IMR-90 (cell line): Measurements from ENCODE around the gene FASLG. TPM values are rescaled to one million over a fixed set of nuclear protein-coding genes. Genes with fewer than 3 reads are reported as not detected.

Experiments
- ATAC-seq: fragments of 200-7000 bp; cut with Tn5 transposase; 2 replicates; pipeline ENCODE4 v1.9.1; 2020; ENCODE audit warnings: low read depth, mild to moderate bottlenecking, moderate library complexity
- BruUV-seq: library from RNA; stranded (reverse); fragments of 400-500 nt; replicated peaks from 2 replicates; lab custom pipeline; 2021; lab: Mats Ljungman, UMichigan
- CTCF ChIA-PET: fragments of 300-600 bp; formaldehyde crosslinking; extraction: SDS; loops from one replicate; lab custom pipeline; 2021; ENCODE audit warnings: antibody characterized with exemption; lab: Yijun Ruan, JAX
- POLR2A ChIA-PET: fragments of 300-600 bp; sonication (Branson Sonifier 250); formaldehyde crosslinking; loops from one replicate; lab custom pipeline; 2022; ENCODE audit warnings: antibody characterized with exemption; ENCODE audit not compliant: unreplicated experiment; lab: Charles Lee
- DNase-seq: peaks from one replicate; pipeline ENCODE4 v3.0.0; 2013
- H2AFZ ChIP-seq: replicated peaks from 2 replicates; pipeline ENCODE3; 2013; ENCODE audit warnings: low read length, mild to moderate bottlenecking; ENCODE audit not compliant: poor library complexity
- H2AK5ac ChIP-seq: 2 replicates; pipeline ENCODE4 v1.6.1; 2013; ENCODE audit warnings: low read depth, low read length, inconsistent platforms
- H2AK9ac ChIP-seq: replicated peaks from 2 replicates; pipeline ENCODE3; 2013; ENCODE audit warnings: mild to moderate bottlenecking, low read depth, low read length, moderate library complexity; ENCODE audit not compliant: poor library complexity
- H2BK120ac ChIP-seq: 2 replicates; pipeline ENCODE4 v1.6.1; 2013; ENCODE audit warnings: low read depth, low read length, inconsistent platforms
- H2BK15ac ChIP-seq: 3 replicates; pipeline ENCODE4 v1.6.1; 2013; ENCODE audit warnings: low read depth, low read length, inconsistent platforms
- H2BK20ac ChIP-seq: 2 replicates; pipeline ENCODE4 v1.6.1; 2013; ENCODE audit warnings: low read depth, mild to moderate bottlenecking, inconsistent platforms, low read length, moderate library complexity
- H2BK5ac ChIP-seq: 2 replicates; pipeline ENCODE4 v1.6.1; 2013; ENCODE audit warnings: mild to moderate bottlenecking, low read depth, low read length, inconsistent platforms; ENCODE audit not compliant: poor library complexity, severe bottlenecking
- H3K14ac ChIP-seq: replicated peaks from 2 replicates; pipeline ENCODE4 v1.6.1; 2013; ENCODE audit warnings: low read depth, low read length, inconsistent platforms
- H3K18ac ChIP-seq: 2 replicates; pipeline ENCODE4 v1.6.1; 2013; ENCODE audit warnings: low read depth, low read length, control low read depth
- H3K23ac ChIP-seq: 2 replicates; pipeline ENCODE4 v1.6.1; 2013; ENCODE audit warnings: low read depth, low read length, inconsistent platforms
- H3K27ac ChIP-seq: 2 replicates; pipeline ENCODE4 v1.5.1; 2013; ENCODE audit warnings: mild to moderate bottlenecking, control low read depth, low read length; ENCODE audit not compliant: insufficient read depth
- H3K27me3 ChIP-seq: 2 replicates; pipeline ENCODE4 v1.6.1; 2013; ENCODE audit warnings: low read length; ENCODE audit not compliant: control insufficient read depth, insufficient read depth
- H3K36me3 ChIP-seq: 2 replicates; pipeline ENCODE4 v1.6.1; 2013; ENCODE audit warnings: low read length, mixed read lengths; ENCODE audit not compliant: control insufficient read depth, insufficient read depth
- H3K4ac ChIP-seq: 2 replicates; pipeline ENCODE4 v1.6.1; 2013; ENCODE audit warnings: low read depth, low read length, inconsistent platforms
- H3K4me1 ChIP-seq: 2 replicates; pipeline ENCODE4 v1.6.1; 2013; ENCODE audit warnings: low read length, mixed read lengths; ENCODE audit not compliant: control insufficient read depth, insufficient read depth
- H3K4me2 ChIP-seq: 2 replicates; pipeline ENCODE4 v1.6.1; 2013; ENCODE audit warnings: low read depth, mild to moderate bottlenecking, control low read depth, low read length, moderate library complexity
- H3K4me3 ChIP-seq: 2 replicates; pipeline ENCODE4 v1.5.1; 2013; ENCODE audit warnings: low read depth, mild to moderate bottlenecking, control low read depth, low read length, moderate library complexity; ENCODE audit not compliant: insufficient read depth
- H3K56ac ChIP-seq: 2 replicates; pipeline ENCODE4 v1.6.1; 2013; ENCODE audit warnings: low read length, inconsistent platforms; ENCODE audit not compliant: insufficient read depth; ENCODE audit errors: extremely low read depth
- H3K79me1 ChIP-seq, 2 experiments: 2 replicates each; pipeline ENCODE4 v1.6.1; 2013; ENCODE audit warnings: low read length in 2 of 2, inconsistent platforms in 1 of 2, low read depth in 1 of 2
- H3K9ac ChIP-seq: 2 replicates; pipeline ENCODE4 v1.6.1; 2013; ENCODE audit warnings: low read depth, low read length, control low read depth
- H3K9me1 ChIP-seq: 2 replicates; pipeline ENCODE4 v1.6.1; 2013; ENCODE audit warnings: low read length, inconsistent platforms; ENCODE audit not compliant: insufficient read depth
- H3K9me3 ChIP-seq: 2 replicates; pipeline ENCODE4 v1.6.1; 2013; ENCODE audit warnings: low read length; ENCODE audit not compliant: control insufficient read depth, insufficient read depth
- H4K20me1 ChIP-seq: 2 replicates; pipeline ENCODE4 v1.6.1; 2013; ENCODE audit warnings: low read length, inconsistent platforms; ENCODE audit not compliant: insufficient read depth
- H4K5ac ChIP-seq: 2 replicates; pipeline ENCODE4 v1.6.1; 2013; ENCODE audit warnings: mild to moderate bottlenecking, low read depth, low read length, control low read depth
- H4K8ac ChIP-seq, 2 experiments: 2 replicates each; pipeline ENCODE4 v1.6.1; 2013; ENCODE audit warnings: low read depth in 2 of 2, low read length in 2 of 2, control low read depth in 1 of 2, inconsistent platforms in 1 of 2
- H4K91ac ChIP-seq: 2 replicates; pipeline ENCODE4 v1.6.1; 2013; ENCODE audit warnings: low read depth, low read length, inconsistent platforms; ENCODE audit not compliant: insufficient read depth
- BHLHE40 ChIP-seq: fragments of 150-350 bp; IDR thresholded peaks from 2 replicates; pipeline ENCODE4 v1.6.1; 2016; ENCODE audit warnings: mild to moderate bottlenecking, low read depth, low read length
- ELK1 ChIP-seq: fragments of 150-350 bp; IDR thresholded peaks from 2 replicates; pipeline ENCODE4 v1.6.1; 2016; ENCODE audit warnings: low read depth, mild to moderate bottlenecking, low read length, moderate library complexity, borderline replicate concordance
- WGBS, 2 experiments: methylation state at CpG; one replicate each; pipeline versions ENCODE4 v1.1.5 to v1.1.7; 2013; ENCODE audit warnings: missing lambda C conversion rate in 2 of 2; ENCODE audit not compliant: insufficient read length in 1 of 2; ENCODE audit errors: extremely low coverage in 2 of 2; 5-methylcytosine and 5-hydroxymethylcytosine counted together
- dilution Hi-C: fragments of 300-500 bp; cut with HindIII; formaldehyde crosslinking; loops from one replicate; pipeline ENCODE4 v1.14.3; 2018; ENCODE audit warnings: low sequenced_read_pairs; ENCODE audit not compliant: unreplicated experiment
- in situ Hi-C: fragments of 300-500 bp; cut with MboI; formaldehyde crosslinking; loops from 3 replicates; pipeline ENCODE4 v1.14.3; 2019; ENCODE audit warnings: low sequenced_read_pairs, inconsistent platforms, mixed read lengths
- intact Hi-C: fragments of 100-400 bp; cut with micrococcal nuclease; formaldehyde crosslinking; loops from 2 replicates; pipeline ENCODE4 v1.10.0; 2022
- polyA plus RNA-seq, 3 experiments: library from polyadenylated mRNA; depleted of rRNA; stranded (reverse); fragments of >200 nt; gene quantifications; 2 replicates each; pipeline ENCODE4 v1.2.3, GENCODE V29; 2012; ENCODE audit warnings: low replicate concordance in 1 of 3
- total RNA-seq: library from RNA; depleted of rRNA; stranded (reverse); fragments of >200 nt; gene quantifications from 2 replicates; pipeline ENCODE4 v1.2.3, GENCODE V29; 2012

FASLG gene
- total and polyA plus RNA-seq, 2 of the 4 experiments (the other 2 are of a cell fraction) = 0.14 to 0.18 TPM

- Histone ChIP-seq H2BK120ac (no peak overlapping the region), H3K79me1 (no peaks in the 10 kb centered on the region), H3K4ac (no peak overlapping the region), H4K5ac (no peak overlapping the region), H3K9me1 (peaks cover 9% of the 10 kb centered on the region), H3K9me3 (no peaks in the 10 kb centered on the region), H2AK5ac (no peak overlapping the region), H3K4me2 (no peak overlapping the region), H3K9ac (no peak overlapping the region), H4K20me1 (no peaks in the 10 kb centered on the region), H3K14ac (0 out of 2 replicates have a peak overlapping the region, but pooled peaks have one; percentile 20), H2BK15ac (no peak overlapping the region), H2AFZ (peak overlapping the region; percentile 0), H3K18ac (no peak overlapping the region), H2BK20ac (no peak overlapping the region), H2AK9ac (no peak overlapping the region), H4K8ac (0 out of 4 replicates have a peak overlapping the region, but pooled peaks of 1 of the 2 experiments have one; percentile 45), H3K36me3 (no peaks in the 10 kb centered on the region), H3K27me3 (no peaks in the 10 kb centered on the region), H3K27ac (no peak overlapping the region), H3K56ac (no peak overlapping the region), H4K91ac (no peak overlapping the region), H2BK5ac (no peak overlapping the region), H3K23ac (no peak overlapping the region), H3K4me1 (peaks cover 10% of the 10 kb centered on the region), H3K4me3 (no peak overlapping the region)
- ChIA-PET CTCF (no interaction called here), POLR2A (no interaction called here)
- in situ Hi-C loops (no loop called here), intact Hi-C loops (no loop called here), dilution Hi-C loops (no loop called here)
- ATAC-seq (no peak), DNase-seq (no peak)
- no CpG with 5 or more reads among the region's 1 CpG for WGBS, 2 experiments
- TF ChIP-seq ELK1 (no peak), BHLHE40 (no peak)
- no TSS peak for BruUV-seq
These were observed 12.2 kb upstream of the FASLG start for GRCh38 chr1:172646653-172647052.
